Spleen (tissue), 7 donors: Measurements from ENCODE around the gene STAT6.

ENCODE experiments used
- CTCF ChIP-seq, 11 experiments: fragments of 200-600 bp in 7 of 11; fragments of 450-650 bp in 4 of 11; sonication (generic) in 4 of 11; IDR thresholded peaks in 8 of 11; conservative IDR thresholded peaks in 3 of 11; 1 replicate in 7 of 11; 2 replicates in 4 of 11; pipeline versions ENCODE4 v1.4.0 to v1.8.0; 2016 to 2021; ENCODE audit warnings: antibody characterized with exemption in 11 of 11, inconsistent platforms in 4 of 11, mild to moderate bottlenecking in 1 of 11
- POLR2A ChIP-seq, 3 donors: fragments of 450-650 bp; IDR thresholded peaks; one replicate each; pipeline ENCODE4 v1.5.1; 2017; ENCODE audit warnings: antibody characterized with exemption in 3 of 3, mild to moderate bottlenecking in 1 of 3
- donor health status: DM: no; HTN: no; CAD: no; lungs with moderate emphysema.
- donor health status: DM: no; HTN: no; CAD: no.
- donor health status: DM: no; HTN: no; CAD: no.

GRCh38 chr12:57095440-57095839 is 15.7 kb downstream of the STAT6 start:
- TF ChIP-seq CTCF (IDR thresholded peaks at IDR 0.05 in 8 of 11, conservative IDR thresholded peaks at IDR 0.05 in 3 of 11) (no peak), POLR2A (IDR thresholded peaks at IDR 0.05) (no peak)
